HEK293 (cell line): ENCODE results near the gene NANOS2.
"Not testable (repeated sequence)": the region's sequence is repeated elsewhere in the genome, so short reads cannot be mapped to it uniquely, and the experiment has no call there.

ENCODE experiments used
- CTCF ChIA-PET: fragments of 350-600 bp; formaldehyde crosslinking; extraction: SDS; loops from one replicate; lab custom pipeline; 2021; ENCODE audit warnings: antibody characterized with exemption; lab: Yijun Ruan, JAX
- POLR2A ChIA-PET: fragments of 300-600 bp; formaldehyde crosslinking; extraction: SDS; loops from one replicate; lab custom pipeline; 2020; ENCODE audit warnings: antibody characterized with exemption, inconsistent platforms; lab: Yijun Ruan, JAX
- H3K27ac ChIP-seq: fragments of 200-500 bp; sonication (Bioruptor generic); 2 replicates; pipeline ENCODE4 v1.5.1; 2014; ENCODE audit warnings: low read depth, low read length, control low read depth, inconsistent platforms; ENCODE audit errors: extremely low read depth
- H3K36me3 ChIP-seq, 2 experiments: fragments of 200-500 bp in 1 of 2; sonication (Bioruptor generic) in 1 of 2; 1 replicate in 1 of 2; 2 replicates in 1 of 2; pipeline ENCODE4 v1.5.1; 2014 to 2017; ENCODE audit warnings: inconsistent platforms in 2 of 2, low read length in 2 of 2; ENCODE audit not compliant: control insufficient read depth in 2 of 2, insufficient read depth in 1 of 2
- H3K4me1 ChIP-seq: fragments of 200-500 bp; sonication (Bioruptor generic); 2 replicates; pipeline ENCODE4 v1.5.1; 2014; ENCODE audit warnings: mild to moderate bottlenecking, low read length, inconsistent platforms; ENCODE audit not compliant: control insufficient read depth, insufficient read depth
- H3K4me3 ChIP-seq: 2 replicates; pipeline ENCODE4 v1.5.1; 2011; ENCODE audit warnings: low read depth, mild to moderate bottlenecking, control low read depth, low read length, moderate library complexity
- H3K9me3 ChIP-seq: fragments of 200-500 bp; sonication (Bioruptor generic); 2 replicates; pipeline ENCODE4 v1.5.1; 2014; ENCODE audit warnings: low read depth, low read length, inconsistent platforms; ENCODE audit not compliant: control insufficient read depth, insufficient read depth
- BCL11A ChIP-seq: fragments of 450-650 bp; formaldehyde crosslinking; IDR thresholded peaks from 2 replicates; pipeline ENCODE4 v1.5.1; 2016; ENCODE audit warnings: low read depth, missing biosample characterization, missing genetic modification characterization
- GLI4 ChIP-seq: fragments of 450-650 bp; formaldehyde crosslinking; IDR thresholded peaks from 2 replicates; pipeline ENCODE4 v1.5.1; 2016; ENCODE audit warnings: missing biosample characterization, missing genetic modification characterization
- GLIS2 ChIP-seq: fragments of 450-650 bp; formaldehyde crosslinking; IDR thresholded peaks from 2 replicates; pipeline ENCODE4 v1.5.1; 2016; ENCODE audit warnings: missing biosample characterization, missing genetic modification characterization
- KLF7 ChIP-seq: fragments of 450-650 bp; formaldehyde crosslinking; IDR thresholded peaks from 2 replicates; pipeline ENCODE4 v1.5.1; 2016; ENCODE audit warnings: missing biosample characterization, missing genetic modification characterization, borderline replicate concordance
- REPIN1 ChIP-seq: fragments of 450-650 bp; formaldehyde crosslinking; IDR thresholded peaks from 2 replicates; pipeline ENCODE4 v1.5.1; 2017; ENCODE audit warnings: missing biosample characterization, missing genetic modification characterization, low read depth
- TRIM28 ChIP-seq: IDR thresholded peaks from 2 replicates; pipeline ENCODE4 v1.6.1; 2011; ENCODE audit warnings: low read length, control low read depth, borderline replicate concordance
- ZNF148 ChIP-seq: fragments of 450-650 bp; formaldehyde crosslinking; IDR thresholded peaks from 2 replicates; pipeline ENCODE4 v1.5.0; 2017; ENCODE audit warnings: missing biosample characterization, missing genetic modification characterization, borderline replicate concordance
- ZNF223 ChIP-seq: fragments of 450-650 bp; formaldehyde crosslinking; IDR thresholded peaks from 2 replicates; pipeline ENCODE4 v1.5.1; 2016; ENCODE audit warnings: missing biosample characterization, missing genetic modification characterization
- ZNF23 ChIP-seq: fragments of 450-650 bp; formaldehyde crosslinking; IDR thresholded peaks from 2 replicates; pipeline ENCODE4 v1.5.1; 2016; ENCODE audit warnings: missing biosample characterization, missing genetic modification characterization, borderline replicate concordance
- ZNF292 ChIP-seq: fragments of 450-650 bp; formaldehyde crosslinking; IDR thresholded peaks from 2 replicates; pipeline ENCODE4 v1.5.1; 2016; ENCODE audit warnings: low read depth, missing biosample characterization, missing genetic modification characterization, borderline replicate concordance
- ZNF311 ChIP-seq: fragments of 450-650 bp; formaldehyde crosslinking; IDR thresholded peaks from 2 replicates; pipeline ENCODE4 v1.5.1; 2017; ENCODE audit warnings: missing biosample characterization, missing genetic modification characterization, borderline replicate concordance
- ZNF366 ChIP-seq: fragments of 450-650 bp; formaldehyde crosslinking; conservative IDR thresholded peaks from 2 replicates; pipeline ENCODE4 v1.5.1; 2016; ENCODE audit warnings: missing biosample characterization, missing genetic modification characterization
- ZNF658 ChIP-seq: fragments of 450-650 bp; formaldehyde crosslinking; IDR thresholded peaks from 2 replicates; pipeline ENCODE4; 2016; ENCODE audit warnings: missing biosample characterization, missing genetic modification characterization
- ZNF843 ChIP-seq: fragments of 450-650 bp; formaldehyde crosslinking; IDR thresholded peaks from 2 replicates; pipeline ENCODE4 v1.5.1; 2016; ENCODE audit warnings: missing biosample characterization, missing genetic modification characterization

NANOS2 gene

GRCh38 chr19:45872095-45872919, 42.3 kb downstream of the NANOS2 start:
- ChIA-PET CTCF (interaction anchor here (3.3 kb wide), 1 partner anchor 10 kb away, joined by 19 read pairs; no protein-coding TSS in a partner anchor), POLR2A (no interaction called here)
- H3K4me1 ChIP-seq: no peaks in the 10 kb centered on the region
- no peaks in the 10 kb centered on the region for H3K36me3 ChIP-seq
- no peak for TF ChIP-seq GLIS2 (tag by site-specific recombination)
- TF ChIP-seq ZNF23 (tag by site-specific recombination): no peak
- no peak for TF ChIP-seq ZNF843 (tag by site-specific recombination)
- no peak for TF ChIP-seq REPIN1 (tag by site-specific recombination)
- no peak for TF ChIP-seq GLI4
- TF ChIP-seq ZNF292 (tag by site-specific recombination): no peak
- no peak for TF ChIP-seq ZNF148 (tag by site-specific recombination)
- no peak for TF ChIP-seq ZNF311 (tag by site-specific recombination)
- TF ChIP-seq, all 188 proteins: peak for 0
- Histone ChIP-seq H3K27ac (no peak overlapping the region), H3K4me3 (no peak overlapping the region), H3K9me3 (no peaks in the 10 kb centered on the region)

- no peaks in the 10 kb centered on the region for H3K4me1 ChIP-seq
- POLR2A ChIA-PET: no interaction called here
- CTCF ChIA-PET: interaction anchor here (0.8 to 3.3 kb wide), 3 partner anchors 12 to 53 kb away, joined by 3 to 19 read pairs (median 4); no protein-coding TSS in a partner anchor
- H3K36me3 ChIP-seq: no peaks in the 10 kb centered on the region
- no peak overlapping the region for H3K27ac ChIP-seq
- H3K4me3 ChIP-seq: no peak overlapping the region
- TF ChIP-seq ZNF223 (tag by site-specific recombination) (no peak), BCL11A (tag by site-specific recombination) (no peak), KLF7 (tag by site-specific recombination) (no peak), TRIM28 (no peak), ZNF658 (no peak)
- H3K9me3 ChIP-seq: no peaks in the 10 kb centered on the region
These were observed 43.8 kb downstream of the NANOS2 start for GRCh38 chr19:45870798-45871197.

- ChIA-PET POLR2A (interaction anchor here (1.5 kb wide), 1 partner anchor 128 kb away, joined by 3 read pairs; the partner anchor contains the start of gene CCDC61), CTCF (interaction anchor here (2.7 to 6.6 kb wide), 2 partner anchors 15 to 50 kb away, joined by 10 to 91 read pairs; partner anchors contain the start of gene IRF2BP1)
These were observed 47.3 kb downstream of the NANOS2 start for GRCh38 chr19:45867241-45867640.

More at GRCh38 chr19:45867241-45867640, 47.3 kb downstream of the NANOS2 start:
- TF ChIP-seq ZNF366 (tag by site-specific recombination): 0 out of 2 replicates have a peak, but pooled peaks have one; percentile 35
- H3K4me3 ChIP-seq, H3K4me1 ChIP-seq, H3K36me3 ChIP-seq, H3K9me3 ChIP-seq, H3K27ac ChIP-seq: not testable (repeated sequence)
